Measurements from ENCODE around the gene HINFP.
"Not testable (repeated sequence)": the region's sequence is repeated elsewhere in the genome, so short reads cannot be mapped to it uniquely, and the experiment has no call there.

The HINFP gene

GRCh38 chr11:119099711-119100110 is 21.7 kb upstream of the HINFP start:
- DNase-seq (ENCODE audit: low spot score) (no peak), FAIRE-seq (no peak)

DNA sequence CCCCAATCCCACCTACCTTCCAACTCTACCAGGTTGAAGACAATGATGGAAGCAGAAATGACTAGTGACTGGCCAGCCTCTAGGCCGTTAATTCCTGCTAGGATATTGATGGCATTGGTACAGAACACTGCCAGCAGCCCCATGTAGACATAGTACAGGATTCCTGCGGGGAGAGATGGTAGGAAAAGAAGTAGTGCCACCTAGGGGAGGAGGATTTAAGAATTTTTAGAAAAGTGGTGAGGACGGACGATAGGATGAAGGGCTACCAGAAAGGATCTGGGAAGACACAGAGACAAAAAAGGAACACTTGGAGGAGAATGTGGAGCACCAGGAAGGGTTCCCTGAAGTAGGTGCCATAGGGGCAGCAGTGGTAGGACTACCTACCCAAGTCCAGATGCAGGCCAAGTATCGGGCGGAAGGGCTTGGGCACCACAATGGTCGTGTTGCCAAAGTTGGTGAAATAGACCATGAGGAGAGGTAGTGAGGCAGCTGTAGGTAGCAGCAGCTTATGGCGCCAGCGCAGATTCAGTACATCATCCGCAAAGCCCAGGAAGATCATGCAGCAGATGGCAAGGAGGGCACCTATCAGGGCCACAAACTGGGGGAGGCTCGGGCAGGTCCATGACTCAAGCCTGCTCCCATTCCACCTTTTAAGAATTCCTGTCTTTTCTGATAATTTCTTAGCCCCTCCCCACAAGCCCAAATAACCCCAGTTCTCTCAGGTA is 21.0 kb upstream of the HINFP start:
- DNase-seq (ENCODE audit: low spot score): no peak

DNA sequence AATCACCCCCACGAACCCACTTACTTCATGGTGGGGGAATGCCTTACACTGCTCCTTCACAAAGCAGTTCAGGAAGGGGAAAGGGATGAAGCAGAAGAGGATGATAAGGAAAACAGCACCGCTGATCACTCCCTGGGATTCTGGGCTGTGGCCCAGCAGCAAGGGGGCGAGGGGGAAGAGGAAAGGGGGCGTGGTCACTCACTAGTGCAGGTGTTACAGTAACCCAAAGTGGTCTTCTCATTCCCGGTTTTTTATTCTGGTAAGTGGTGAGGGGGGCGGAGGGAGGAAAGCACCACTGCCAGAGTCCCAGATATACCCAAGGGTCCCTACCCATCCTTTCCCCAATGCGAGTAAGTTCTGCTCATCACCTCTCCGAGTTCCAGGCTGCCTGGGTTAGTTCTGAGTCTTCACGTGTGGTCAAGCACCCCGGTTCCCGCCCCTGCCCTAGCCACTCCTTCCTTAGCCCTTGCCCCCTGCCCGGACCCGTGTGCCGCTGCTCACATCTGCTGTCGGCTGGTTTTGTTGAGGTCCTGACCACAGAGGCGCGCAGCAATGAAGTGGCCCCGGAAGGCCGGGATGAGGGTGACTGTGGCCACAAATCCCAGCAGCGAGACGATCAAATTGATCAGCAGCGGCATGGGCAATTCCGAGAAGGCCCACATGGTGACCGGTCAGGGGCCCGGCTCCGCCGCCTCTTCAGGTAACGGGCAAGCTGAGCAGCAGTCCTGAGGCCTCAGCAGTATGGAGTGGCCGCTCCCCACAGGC is 20.2 kb upstream of the HINFP start:
- FAIRE-seq: no peak
- DNase-seq (ENCODE audit: low spot score): no peak

More for the DNA sequence above, 21.0 kb upstream of the HINFP start:
- FAIRE-seq: no peak

- no peak for FAIRE-seq
- DNase-seq (ENCODE audit: low spot score): peak; percentile 76
Measured at GRCh38 chr11:119101759-119102423, 19.5 kb upstream of the HINFP start, which contains the start of gene DPAGT1. Gene DPAGT1 (minus strand): TSS chr11:119101853. CDS start chr11:119101655, 198 bp downstream.

- DNase-seq (ENCODE audit: low spot score); FAIRE-seq: not testable (repeated sequence)
Measured at GRCh38 chr11:119103161-119103664, 18.2 kb upstream of the HINFP start.

- DNase-seq (ENCODE audit: low spot score): no peak
Measured at GRCh38 chr11:119103793-119104192, 17.6 kb upstream of the HINFP start.

DNA sequence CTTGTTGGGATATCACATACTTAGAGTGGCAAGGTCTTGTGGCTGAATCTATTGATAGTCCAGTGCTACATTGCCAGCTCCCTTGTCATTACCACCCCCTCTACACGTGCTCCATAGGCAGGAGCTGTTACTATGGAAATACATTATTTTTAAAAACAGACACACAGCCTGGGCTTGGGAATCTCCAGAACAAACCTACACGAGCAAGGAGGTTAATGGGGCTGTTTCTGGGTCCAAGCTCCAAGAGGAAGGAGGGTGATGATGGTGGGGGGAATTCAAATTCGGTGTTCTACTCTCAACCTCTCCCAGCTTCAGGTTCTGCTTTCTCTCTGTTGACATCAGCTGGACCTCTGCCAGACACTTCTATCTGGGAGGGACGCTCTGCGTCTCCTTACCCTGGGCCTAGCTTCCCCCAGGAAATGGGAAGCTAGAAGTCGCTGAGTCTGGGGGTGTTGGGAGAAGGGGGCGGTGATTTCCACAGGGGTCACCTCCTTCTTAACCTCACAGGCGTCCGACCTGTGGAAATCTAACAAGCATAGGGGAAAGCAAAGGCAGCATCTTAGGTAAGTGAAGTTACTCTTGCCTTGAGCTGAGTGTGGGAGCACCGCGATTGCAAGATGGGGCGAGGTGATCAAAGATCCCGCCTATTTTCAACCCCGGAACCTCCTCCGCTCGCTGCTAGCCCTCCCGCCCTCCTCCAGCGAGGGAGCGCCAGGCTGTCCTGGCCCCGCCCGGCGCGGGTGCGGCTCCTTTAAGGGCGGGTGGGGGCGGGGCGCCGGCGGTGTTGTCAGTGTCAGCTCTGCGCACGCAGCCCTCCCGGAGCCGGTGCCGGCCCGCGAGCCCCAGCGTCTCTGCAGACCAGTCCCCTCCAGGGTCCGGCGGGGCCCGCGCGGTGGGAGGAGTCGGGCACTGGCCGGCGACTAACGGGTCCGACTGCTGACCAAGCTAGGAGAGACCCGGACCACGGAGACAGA is 14.5 kb upstream of the HINFP start, which contains the start of gene C2CD2L:
C2CD2L (plus strand) TSS at position 781 of the 974 bp plus-strand sequence. CDS start 398 bp downstream, outside the sequence.
- DNase-seq (ENCODE audit: low spot score) (peak; percentile 89), FAIRE-seq (no peak)

More at GRCh38 chr11:119103793-119104192, 17.6 kb upstream of the HINFP start:
- no peak for FAIRE-seq

GRCh38 chr11:119107538-119108145 is 13.7 kb upstream of the HINFP start:
- DNase-seq (ENCODE audit: low spot score): no peak
- no peak for FAIRE-seq

GRCh38 chr11:119108146-119108856 is 13.1 kb upstream of the HINFP start:
- no peak for FAIRE-seq
- no peak for DNase-seq (ENCODE audit: low spot score)

- no peak for DNase-seq (ENCODE audit: low spot score)
- FAIRE-seq: no peak
Measured at GRCh38 chr11:119108857-119109221, 12.5 kb upstream of the HINFP start.

DNA sequence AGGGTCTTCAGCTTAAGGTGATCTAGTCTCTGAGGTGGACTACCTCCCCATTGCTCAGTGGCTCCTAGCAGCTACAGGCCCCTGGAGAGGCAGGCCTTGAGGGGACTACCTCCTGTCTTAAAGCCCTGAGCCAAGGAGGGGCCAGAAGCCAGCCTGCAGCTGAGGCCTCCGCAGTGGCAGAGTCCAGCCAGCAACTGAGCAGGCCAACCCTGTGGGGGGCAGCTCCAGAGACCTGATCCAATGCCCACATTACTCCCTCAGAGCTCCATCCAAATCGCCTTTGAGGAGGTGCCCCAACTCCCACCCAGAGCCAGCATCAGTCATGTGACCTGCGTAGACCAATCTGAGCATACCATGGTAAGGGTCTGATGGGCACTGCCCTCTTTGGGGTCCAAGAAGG is 11.5 kb upstream of the HINFP start:
- FAIRE-seq (no peak), DNase-seq (ENCODE audit: low spot score) (no peak)

DNA sequence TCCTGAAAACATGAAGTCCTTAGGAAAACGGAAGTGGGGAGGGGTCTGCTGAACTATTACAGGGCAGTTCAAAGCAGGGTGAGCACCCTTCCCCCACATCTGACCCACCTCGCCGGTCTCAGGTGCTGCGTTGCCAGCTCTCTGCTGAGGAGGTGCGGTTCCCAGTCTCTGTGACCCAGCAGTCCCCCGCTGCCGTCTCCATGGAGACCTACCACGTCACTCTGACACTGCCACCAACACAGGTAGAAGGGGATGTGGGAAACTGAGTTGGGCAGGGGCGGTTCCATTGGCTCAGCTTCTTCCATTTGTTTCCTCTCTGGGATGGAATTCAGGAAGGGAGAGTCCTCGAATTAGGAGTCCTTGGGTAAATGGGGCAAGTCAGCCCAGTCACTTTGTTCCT is 10.9 kb upstream of the HINFP start:
- DNase-seq (ENCODE audit: low spot score) (no peak), FAIRE-seq (no peak)

DNA sequence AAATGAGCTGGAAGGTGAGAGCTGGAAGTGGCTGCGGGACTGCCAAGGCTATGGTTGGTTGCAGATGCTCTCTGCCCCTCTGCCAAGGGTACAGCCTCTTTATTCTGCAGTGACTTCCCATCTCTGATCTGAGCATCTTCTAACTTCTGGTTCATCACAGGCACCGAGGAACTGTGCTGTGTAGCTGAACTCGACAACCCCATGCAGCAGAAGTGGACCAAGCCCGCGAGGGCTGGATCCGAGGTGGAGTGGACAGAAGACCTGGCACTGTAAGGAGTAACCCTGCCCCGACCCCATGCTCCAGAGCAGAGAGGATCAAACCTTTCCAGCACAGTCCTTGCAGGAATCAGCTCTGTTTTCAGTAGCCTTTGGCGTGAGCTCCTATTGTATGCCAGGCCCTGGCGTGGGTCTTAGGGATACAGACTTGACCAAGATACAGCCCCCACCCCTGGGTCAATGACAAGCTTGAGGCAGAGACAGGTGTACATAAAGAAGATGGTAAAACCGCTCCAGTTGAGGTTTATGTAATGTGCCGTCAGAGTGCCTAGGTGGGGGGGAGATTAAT is 9.9 kb upstream of the HINFP start:
- FAIRE-seq: no peak
- no peak for DNase-seq (ENCODE audit: low spot score)

- no peak for FAIRE-seq
- no peak for DNase-seq (ENCODE audit: low spot score)
Measured at GRCh38 chr11:119112314-119113020, 8.9 kb upstream of the HINFP start.

- DNase-seq (ENCODE audit: low spot score): no peak
- FAIRE-seq: no peak
Measured at GRCh38 chr11:119113716-119114115, 7.7 kb upstream of the HINFP start.

- DNase-seq (ENCODE audit: low spot score) (no peak), FAIRE-seq (no peak)
Measured at GRCh38 chr11:119114351-119114750, 7.0 kb upstream of the HINFP start.

DNA sequence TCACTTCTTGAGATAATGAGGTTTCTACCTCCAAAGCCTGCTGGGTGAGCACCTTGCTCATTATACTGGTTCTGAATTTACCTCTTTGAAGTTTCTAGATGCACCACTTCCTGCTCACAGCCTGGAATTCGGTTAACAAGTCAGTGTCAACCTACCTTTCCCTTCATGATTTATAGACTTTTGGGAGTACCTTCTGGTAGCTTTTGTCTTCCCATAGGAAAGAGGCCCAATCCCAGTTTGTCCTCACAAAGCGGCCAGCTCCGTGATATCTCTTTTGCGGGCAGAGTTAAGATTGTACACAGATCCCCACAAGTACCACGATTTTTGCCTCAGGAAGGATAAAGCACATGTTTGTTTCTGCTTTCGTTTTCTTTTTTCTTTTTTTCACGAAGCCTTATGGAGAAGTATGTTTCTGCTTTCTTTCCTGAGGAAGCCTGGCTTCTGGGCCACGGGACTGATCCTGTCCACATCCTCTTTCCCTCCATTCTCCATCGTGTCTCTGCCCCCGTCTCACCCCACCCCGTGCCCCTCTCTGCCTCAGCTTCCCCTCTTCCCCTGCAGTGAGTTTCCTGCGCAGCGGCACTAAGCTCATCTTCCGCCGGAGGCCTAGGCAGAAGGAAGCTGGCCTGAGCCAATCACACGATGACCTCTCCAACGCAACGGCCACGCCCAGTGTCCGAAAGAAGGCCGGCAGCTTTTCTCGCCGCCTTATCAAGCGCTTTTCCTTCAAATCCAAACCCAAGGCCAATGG is 5.7 kb upstream of the HINFP start:
- DNase-seq (ENCODE audit: low spot score): no peak
- no peak for FAIRE-seq

- FAIRE-seq: no peak
- DNase-seq (ENCODE audit: low spot score): no peak
Measured at GRCh38 chr11:119116235-119116594, 5.2 kb upstream of the HINFP start.

Measured in urothelium cell line (cell line).